SH-SY5Y (cell line): Measurements from ENCODE around the gene HPD.

Experiments
- GATA2 ChIP-seq: IDR thresholded peaks from 2 replicates; pipeline ENCODE4 v1.6.1; 2011; ENCODE audit warnings: mild to moderate bottlenecking, low read depth, low read length
- GATA3 ChIP-seq: IDR thresholded peaks from 2 replicates; pipeline ENCODE4 v1.6.1; 2011; ENCODE audit warnings: low read depth, mild to moderate bottlenecking, low read length, moderate library complexity

- TF ChIP-seq GATA3 (no peak), GATA2 (no peak)
These were observed 47.0 kb downstream of the HPD start for GRCh38 chr12:121811434-121812319.
